GM12891 (cell line): ENCODE measurements around the gene CRIM1.

ENCODE experiments used
- PAX5 ChIP-seq: IDR thresholded peaks from 2 replicates; pipeline ENCODE4 v1.6.1; 2011; ENCODE audit warnings: low read length, moderate library complexity, mild to moderate bottlenecking; ENCODE audit not compliant: insufficient read depth, severe bottlenecking
- POLR2A ChIP-seq: IDR thresholded peaks from 2 replicates; pipeline ENCODE4 v1.6.1; 2011; ENCODE audit warnings: low read depth, low read length, control low read depth
- POLR2AphosphoS5 ChIP-seq: IDR thresholded peaks from 2 replicates; pipeline ENCODE4 v1.6.1; 2011; ENCODE audit warnings: low read depth, low read length, control low read depth
- POU2F2 ChIP-seq: IDR thresholded peaks from 2 replicates; pipeline ENCODE4 v1.6.1; 2011; ENCODE audit warnings: low read depth, mild to moderate bottlenecking, control low read depth, low read length, moderate library complexity
- SPI1 ChIP-seq: IDR thresholded peaks from 2 replicates; pipeline ENCODE4 v1.6.1; 2011; ENCODE audit warnings: low read depth, low read length, control low read depth
- TAF1 ChIP-seq: IDR thresholded peaks from 2 replicates; pipeline ENCODE4 v1.6.1; 2011; ENCODE audit warnings: low read depth, low read length, control low read depth

- TF ChIP-seq POLR2A (no peak), POLR2AphosphoS5 (no peak), TAF1 (no peak), SPI1 (no peak), PAX5 (no peak), POU2F2 (no peak)
Measured at GRCh38 chr2:36469710-36470109, 114.1 kb downstream of the CRIM1 start.
